ENCODE results near the gene STAT6.

- TF ChIP-seq GATA2 (IDR thresholded peaks at IDR 0.05; ENCODE audit: low read depth, low read length), result no peak
- TF ChIP-seq GATA3 (IDR thresholded peaks at IDR 0.05; ENCODE audit: low read depth, low read length), result no peak
Observed at GRCh38 chr12:57088354-57089270, 22.6 kb downstream of the STAT6 start, which contains the start of gene NAB2.

Measured in SH-SY5Y (cell line).